Trophoblast cell (in vitro differentiated cells and primary cell): Measurements from ENCODE around the gene CPNE4.

Experiments used
- DNase-seq, 2 donors: peaks; one replicate each; pipeline ENCODE4 v3.0.0-alpha.2; 2016
- H2AFZ ChIP-seq: 2 replicates; pipeline ENCODE4 v1.6.1; 2013; ENCODE audit warnings: low read length, moderate library complexity, mild to moderate bottlenecking; ENCODE audit not compliant: insufficient read depth, poor library complexity
- H2AK5ac ChIP-seq: 2 replicates; pipeline ENCODE4 v1.6.1; 2013; ENCODE audit warnings: mild to moderate bottlenecking, low read length
- H2BK120ac ChIP-seq: 2 replicates; pipeline ENCODE4 v1.6.1; 2013; ENCODE audit warnings: low read length, mild to moderate bottlenecking, moderate library complexity; ENCODE audit not compliant: insufficient read depth, poor library complexity
- H2BK12ac ChIP-seq: 2 replicates; pipeline ENCODE4 v1.6.1; 2013; ENCODE audit warnings: mild to moderate bottlenecking, low read length, moderate library complexity
- H2BK5ac ChIP-seq: 2 replicates; pipeline ENCODE4 v1.6.1; 2013; ENCODE audit warnings: low read length, low read depth, moderate library complexity, mild to moderate bottlenecking; ENCODE audit not compliant: poor library complexity
- H3K14ac ChIP-seq: 2 replicates; pipeline ENCODE4 v1.6.1; 2013; ENCODE audit warnings: mild to moderate bottlenecking, low read length
- H3K18ac ChIP-seq: 2 replicates; pipeline ENCODE4 v1.6.1; 2013; ENCODE audit warnings: mild to moderate bottlenecking, low read length
- H3K23ac ChIP-seq: 2 replicates; pipeline ENCODE4 v1.6.1; 2013; ENCODE audit warnings: low read length
- H3K27ac ChIP-seq: 2 replicates; pipeline ENCODE4 v1.5.1; 2013; ENCODE audit warnings: low read depth, mild to moderate bottlenecking, inconsistent platforms, low read length, moderate library complexity
- H3K27me3 ChIP-seq: 2 replicates; pipeline ENCODE4 v1.6.1; 2013; ENCODE audit warnings: inconsistent platforms, mild to moderate bottlenecking, low read length, moderate library complexity; ENCODE audit not compliant: insufficient read depth
- H3K36me3 ChIP-seq, 2 experiments: 1 replicate in 1 of 2; 2 replicates in 1 of 2; pipeline ENCODE4 v1.6.1; 2013; ENCODE audit warnings: low read length in 2 of 2, mild to moderate bottlenecking in 2 of 2, moderate library complexity in 1 of 2; ENCODE audit not compliant: insufficient read depth in 2 of 2, control insufficient read depth in 1 of 2
- H3K4ac ChIP-seq: 2 replicates; pipeline ENCODE4 v1.6.1; 2013; ENCODE audit warnings: low read depth, mild to moderate bottlenecking, low read length, moderate library complexity
- H3K4me1 ChIP-seq, 2 experiments: 1 replicate in 1 of 2; 2 replicates in 1 of 2; pipeline ENCODE4 v1.6.1; 2013; ENCODE audit warnings: low read length in 2 of 2, mild to moderate bottlenecking in 2 of 2, moderate library complexity in 1 of 2; ENCODE audit not compliant: insufficient read depth in 2 of 2, control insufficient read depth in 1 of 2
- H3K4me2 ChIP-seq: 2 replicates; pipeline ENCODE4 v1.6.1; 2013; ENCODE audit warnings: inconsistent platforms, mild to moderate bottlenecking, low read length, moderate library complexity
- H3K4me3 ChIP-seq: 2 replicates; pipeline ENCODE4 v1.5.1; 2013; ENCODE audit warnings: mild to moderate bottlenecking, low read depth, low read length, inconsistent platforms
- H3K79me1 ChIP-seq: one replicate; pipeline ENCODE4 v1.6.1; 2013; ENCODE audit warnings: low read length
- H3K79me2 ChIP-seq: 2 replicates; pipeline ENCODE4 v1.6.1; 2013; ENCODE audit warnings: low read length, mild to moderate bottlenecking; ENCODE audit not compliant: control insufficient read depth, insufficient read depth, poor library complexity
- H3K9ac ChIP-seq: 2 replicates; pipeline ENCODE4 v1.6.1; 2013; ENCODE audit warnings: mild to moderate bottlenecking, low read length
- H3K9me3 ChIP-seq: 2 replicates; pipeline ENCODE4 v1.6.1; 2013; ENCODE audit warnings: low read depth, mild to moderate bottlenecking, control low read depth, inconsistent platforms, low read length; ENCODE audit not compliant: insufficient read depth
- H4K12ac ChIP-seq: 2 replicates; pipeline ENCODE4 v1.6.1; 2013; ENCODE audit warnings: low read depth, mild to moderate bottlenecking, low read length, moderate library complexity
- H4K8ac ChIP-seq: 2 replicates; pipeline ENCODE4 v1.6.1; 2013; ENCODE audit warnings: low read depth, mild to moderate bottlenecking, low read length, moderate library complexity
- H4K91ac ChIP-seq: one replicate; pipeline ENCODE4 v1.6.1; 2013; ENCODE audit warnings: low read depth, mild to moderate bottlenecking, low read length, moderate library complexity
- WGBS: extraction: QIAGEN DNeasy Blood & Tissue Kit; methylation state at CpG from one replicate; pipeline ENCODE4 v1.1.7; 2013; ENCODE audit warnings: missing lambda C conversion rate; ENCODE audit not compliant: insufficient read length, insufficient coverage; ENCODE audit errors: extremely low coverage; 5-methylcytosine and 5-hydroxymethylcytosine counted together

CPNE4 gene

DNA sequence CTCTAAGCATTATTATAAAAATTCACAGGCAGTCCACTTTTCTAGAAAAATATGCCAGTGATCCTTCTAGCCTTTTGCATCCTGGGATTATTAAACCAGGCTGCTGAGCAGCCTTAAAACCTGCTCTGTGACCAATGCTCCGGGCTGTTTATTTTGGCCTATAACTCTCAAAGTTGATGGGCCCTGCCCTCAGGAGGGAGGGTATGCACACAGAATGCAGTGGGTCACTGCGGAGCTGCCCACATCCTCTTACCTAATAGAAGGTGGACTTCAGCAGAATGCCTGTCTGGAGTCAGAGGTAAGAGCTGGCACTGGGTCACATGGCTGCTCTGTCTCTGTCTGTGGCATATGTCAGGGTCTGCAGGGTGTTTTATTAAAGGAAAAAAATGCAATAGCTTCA lies 26.0 kb downstream of the CPNE4 start:
- H3K4me2 ChIP-seq, result no peak overlapping the region
- no peak overlapping the region for H4K91ac ChIP-seq
- no peak overlapping the region for H2BK120ac ChIP-seq
- no peak overlapping the region for H3K18ac ChIP-seq
- H4K12ac ChIP-seq, result no peak overlapping the region
- H3K9ac ChIP-seq, result no peak overlapping the region
- no peak overlapping the region for H3K4ac ChIP-seq
- no peaks in the 10 kb centered on the region for H3K79me2 ChIP-seq
- H4K8ac ChIP-seq, result no peak overlapping the region
- no peaks in the 10 kb centered on the region for H3K27me3 ChIP-seq
- H3K4me3 ChIP-seq, result no peak overlapping the region
- H2BK5ac ChIP-seq, result no peak overlapping the region
- H3K36me3 ChIP-seq, result no peaks in the 10 kb centered on the region
- no peak overlapping the region for H3K27ac ChIP-seq
- no peaks in the 10 kb centered on the region for H3K4me1 ChIP-seq
- no peak overlapping the region for H2AK5ac ChIP-seq
- no CpG with 5 or more reads among the region's 2 CpGs for WGBS
- DNase-seq, result no peak
- no peak overlapping the region for H2AFZ ChIP-seq
- no peak overlapping the region for H3K14ac ChIP-seq
- no peaks in the 10 kb centered on the region for H3K9me3 ChIP-seq
- H3K79me1 ChIP-seq, result no peaks in the 10 kb centered on the region
- no peak overlapping the region for H3K23ac ChIP-seq
- no peak overlapping the region for H2BK12ac ChIP-seq

DNA sequence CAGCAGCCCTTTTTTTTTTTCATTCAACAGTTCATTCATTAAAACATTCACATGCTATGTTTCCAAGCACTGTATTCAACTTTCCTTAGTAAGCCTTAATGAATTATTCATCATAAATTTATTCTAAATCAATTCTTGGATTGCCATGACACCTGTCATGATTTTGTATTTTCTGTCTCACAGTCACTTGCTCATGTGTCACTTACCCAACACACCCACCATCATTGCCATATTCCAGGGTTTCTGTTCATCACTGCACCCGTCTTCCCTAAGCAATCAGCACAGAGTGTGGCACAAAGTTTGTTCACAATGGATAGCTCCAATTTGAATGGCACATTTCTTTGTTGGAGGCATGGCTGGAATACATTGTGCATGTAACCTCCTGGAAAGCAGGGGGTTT lies 27.2 kb downstream of the CPNE4 start:
- no peaks in the 10 kb centered on the region for H3K79me2 ChIP-seq
- no peak overlapping the region for H2BK5ac ChIP-seq
- no peak overlapping the region for H3K4ac ChIP-seq
- no peaks in the 10 kb centered on the region for H3K79me1 ChIP-seq
- DNase-seq, result no peak
- H3K36me3 ChIP-seq, result no peaks in the 10 kb centered on the region
- H3K9ac ChIP-seq, result no peak overlapping the region
- no peak overlapping the region for H3K14ac ChIP-seq
- no peak overlapping the region for H3K18ac ChIP-seq
- no peaks in the 10 kb centered on the region for H3K9me3 ChIP-seq
- H4K12ac ChIP-seq, result no peak overlapping the region
- no peak overlapping the region for H2BK12ac ChIP-seq
- H2AFZ ChIP-seq, result no peak overlapping the region
- no peaks in the 10 kb centered on the region for H3K27me3 ChIP-seq
- no peaks in the 10 kb centered on the region for H3K4me1 ChIP-seq
- no CpG with 5 or more reads among the region's 1 CpG for WGBS
- no peak overlapping the region for H3K27ac ChIP-seq
- no peak overlapping the region for H4K8ac ChIP-seq
- H3K4me2 ChIP-seq, result no peak overlapping the region
- no peak overlapping the region for H2BK120ac ChIP-seq
- no peak overlapping the region for H4K91ac ChIP-seq
- no peak overlapping the region for H3K23ac ChIP-seq
- no peak overlapping the region for H2AK5ac ChIP-seq
- H3K4me3 ChIP-seq, result no peak overlapping the region

DNA sequence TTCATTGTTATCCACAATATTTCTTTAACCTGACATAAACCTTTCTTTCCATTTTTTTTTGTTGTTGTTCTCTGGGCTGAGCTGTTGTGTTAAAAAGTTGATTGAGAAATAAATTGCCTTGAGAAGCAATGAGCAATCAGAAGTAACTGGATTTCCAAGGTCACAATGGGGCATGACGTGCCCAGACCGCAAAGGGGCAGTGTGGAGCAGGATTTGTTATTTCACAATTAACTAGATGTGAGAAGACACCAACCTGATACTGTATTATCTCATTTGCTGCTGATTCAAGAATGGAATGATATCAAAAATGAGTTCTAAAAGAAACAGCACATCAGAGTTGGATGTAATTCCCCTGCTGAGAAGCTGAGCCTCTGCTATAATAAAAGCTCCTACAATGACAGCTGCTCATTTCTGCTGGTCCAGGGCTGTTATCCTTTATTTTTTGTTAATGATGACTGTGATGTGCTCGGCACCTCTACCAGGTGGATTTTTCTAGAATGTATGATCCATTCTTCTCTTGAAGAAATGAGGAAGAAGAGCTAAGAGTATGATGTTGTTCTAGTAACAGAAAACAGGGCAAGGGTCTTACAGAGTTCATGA lies 28.1 kb downstream of the CPNE4 start:
- WGBS, result no CpG with 5 or more reads among the region's 3 CpGs
- Histone ChIP-seq H3K36me3 (no peaks in the 10 kb centered on the region), H2BK12ac (no peak overlapping the region), H3K9me3 (no peaks in the 10 kb centered on the region), H3K27me3 (no peaks in the 10 kb centered on the region), H3K4me3 (no peak overlapping the region), H3K23ac (no peak overlapping the region), H4K8ac (no peak overlapping the region), H3K4ac (no peak overlapping the region), H3K4me2 (no peak overlapping the region), H3K79me2 (no peaks in the 10 kb centered on the region), H2AK5ac (no peak overlapping the region), H3K79me1 (no peaks in the 10 kb centered on the region), H4K91ac (no peak overlapping the region), H3K4me1 (no peaks in the 10 kb centered on the region), H3K18ac (no peak overlapping the region), H4K12ac (no peak overlapping the region), H2BK120ac (no peak overlapping the region), H3K9ac (no peak overlapping the region), H2AFZ (no peak overlapping the region), H3K27ac (no peak overlapping the region), H3K14ac (no peak overlapping the region), H2BK5ac (no peak overlapping the region)
- DNase-seq, result peak; percentile 36 to 73

DNA sequence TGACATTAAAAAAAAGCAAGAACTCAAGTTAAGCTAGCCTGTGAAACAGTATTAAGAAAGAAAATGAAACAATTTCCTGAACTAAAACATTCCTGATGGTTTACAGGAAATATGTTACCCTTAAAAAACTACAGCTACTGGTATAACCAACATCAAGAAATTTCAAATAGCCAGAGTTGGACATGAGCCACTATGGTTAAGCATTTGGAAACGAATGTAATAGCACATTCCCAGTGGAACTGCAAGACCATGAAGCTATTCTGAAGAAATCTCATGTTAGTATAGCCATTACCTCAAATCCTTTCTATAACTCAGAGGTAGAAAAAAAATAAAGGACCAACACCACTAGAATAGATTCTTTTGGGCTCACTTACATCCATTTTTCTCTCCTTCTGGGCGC lies 30.2 kb downstream of the CPNE4 start:
- Histone ChIP-seq H3K14ac (no peak overlapping the region), H3K4ac (no peak overlapping the region), H3K4me2 (no peak overlapping the region), H4K8ac (no peak overlapping the region), H3K79me1 (no peaks in the 10 kb centered on the region), H3K27me3 (no peaks in the 10 kb centered on the region), H3K23ac (no peak overlapping the region), H2AK5ac (no peak overlapping the region), H2BK5ac (no peak overlapping the region), H3K9ac (no peak overlapping the region), H3K4me1 (no peaks in the 10 kb centered on the region), H2AFZ (no peak overlapping the region), H3K27ac (no peak overlapping the region), H2BK120ac (no peak overlapping the region), H4K12ac (no peak overlapping the region), H3K9me3 (no peaks in the 10 kb centered on the region), H3K4me3 (no peak overlapping the region), H4K91ac (no peak overlapping the region), H2BK12ac (no peak overlapping the region), H3K18ac (no peak overlapping the region), H3K79me2 (no peaks in the 10 kb centered on the region), H3K36me3 (no peaks in the 10 kb centered on the region)
- no peak for DNase-seq
- no CpG with 5 or more reads among the region's 2 CpGs for WGBS
